Measurements from ENCODE around the gene CLASP1.

DNA sequence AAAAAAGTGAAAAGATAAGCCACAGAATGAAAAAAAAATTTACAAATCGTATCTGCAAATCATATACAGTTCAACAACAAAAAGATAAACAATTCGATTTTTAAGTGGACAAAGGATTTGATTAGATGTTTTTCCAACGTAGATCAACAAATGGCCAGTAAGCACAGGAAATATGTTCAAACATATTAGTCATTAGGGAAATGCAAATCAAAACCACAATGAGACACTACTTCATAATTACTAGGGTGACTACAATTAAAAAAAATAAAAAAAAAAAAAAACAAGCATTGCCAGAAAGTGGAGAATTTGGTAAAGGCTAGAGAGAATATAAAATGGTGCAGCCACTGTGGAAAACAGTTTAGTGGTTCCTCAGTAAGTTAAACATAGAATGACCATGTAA is 156.9 kb downstream of the CLASP1 start:
- TF ChIP-seq, protein P1, sequence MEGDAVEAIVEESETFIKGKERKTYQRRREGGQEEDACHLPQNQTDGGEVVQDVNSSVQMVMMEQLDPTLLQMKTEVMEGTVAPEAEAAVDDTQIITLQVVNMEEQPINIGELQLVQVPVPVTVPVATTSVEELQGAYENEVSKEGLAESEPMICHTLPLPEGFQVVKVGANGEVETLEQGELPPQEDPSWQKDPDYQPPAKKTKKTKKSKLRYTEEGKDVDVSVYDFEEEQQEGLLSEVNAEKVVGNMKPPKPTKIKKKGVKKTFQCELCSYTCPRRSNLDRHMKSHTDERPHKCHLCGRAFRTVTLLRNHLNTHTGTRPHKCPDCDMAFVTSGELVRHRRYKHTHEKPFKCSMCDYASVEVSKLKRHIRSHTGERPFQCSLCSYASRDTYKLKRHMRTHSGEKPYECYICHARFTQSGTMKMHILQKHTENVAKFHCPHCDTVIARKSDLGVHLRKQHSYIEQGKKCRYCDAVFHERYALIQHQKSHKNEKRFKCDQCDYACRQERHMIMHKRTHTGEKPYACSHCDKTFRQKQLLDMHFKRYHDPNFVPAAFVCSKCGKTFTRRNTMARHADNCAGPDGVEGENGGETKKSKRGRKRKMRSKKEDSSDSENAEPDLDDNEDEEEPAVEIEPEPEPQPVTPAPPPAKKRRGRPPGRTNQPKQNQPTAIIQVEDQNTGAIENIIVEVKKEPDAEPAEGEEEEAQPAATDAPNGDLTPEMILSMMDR (IDR thresholded peaks at IDR 0.05) = no peak
- TF ChIP-seq POLR2A (IDR thresholded peaks at IDR 0.05) = no peak

Measured in heart left ventricle (tissue), 13 donors.